Muscle of leg (tissue), 11 donors: ENCODE data around the gene GPR4. TPM values are rescaled to one million over a fixed set of nuclear protein-coding genes. Genes with fewer than 3 reads are reported as not detected.
"Not testable (repeated sequence)": the region's sequence is repeated elsewhere in the genome, so short reads cannot be mapped to it uniquely, and the experiment has no call there.

Experiments used
- DNase-seq: peaks from one replicate; pipeline ENCODE4 v3.0.0; 2013
- H3K27ac ChIP-seq: one replicate; pipeline ENCODE4 v1.5.1; 2013; ENCODE audit warnings: mild to moderate bottlenecking, low read length, control low read depth
- H3K27me3 ChIP-seq: one replicate; pipeline ENCODE4 v1.6.1; 2013; ENCODE audit warnings: low read length; ENCODE audit not compliant: control insufficient read depth, insufficient read depth
- H3K36me3 ChIP-seq: one replicate; pipeline ENCODE4 v1.6.1; 2013; ENCODE audit warnings: low read length; ENCODE audit not compliant: control insufficient read depth, insufficient read depth
- H3K4me1 ChIP-seq: one replicate; pipeline ENCODE4 v1.6.1; 2013; ENCODE audit warnings: low read length; ENCODE audit not compliant: control insufficient read depth, insufficient read depth
- H3K4me3 ChIP-seq: one replicate; pipeline ENCODE4 v1.5.1; 2013; ENCODE audit warnings: low read length, control low read depth
- H3K9me3 ChIP-seq: replicated peaks from 2 replicates; pipeline ENCODE4 v1.6.1; 2013; ENCODE audit warnings: low read depth, low read length; ENCODE audit not compliant: control insufficient read depth
- WGBS: methylation state at CpG from one replicate; pipeline ENCODE4 v1.1.5; 2013; ENCODE audit warnings: missing lambda C conversion rate; ENCODE audit not compliant: insufficient coverage; 5-methylcytosine and 5-hydroxymethylcytosine counted together
- polyA plus RNA-seq, 8 donors: library from polyadenylated mRNA; unstranded; fragments of 120-200 nt; gene quantifications; one replicate each; pipeline versions ENCODE4 v1.2.1 to v1.2.3, GENCODE V29; 2013; ENCODE audit warnings: inconsistent platforms in 1 of 8, low replicate concordance in 1 of 8; ENCODE audit not compliant: insufficient read length in 8 of 8, insufficient read depth in 1 of 8
- total RNA-seq: library from RNA; stranded (reverse); fragments of 120-200 nt; gene quantifications from one replicate; pipeline ENCODE4 v1.2.4, GENCODE V29; 2013

The GPR4 gene
- total and polyA plus RNA-seq, 9 donors = 0.44 to 3.2 (median 2.1) TPM

- H3K36me3 ChIP-seq = peaks cover 33% of the 10 kb centered on the region
- no peaks in the 10 kb centered on the region for H3K4me1 ChIP-seq
- no peak overlapping the region for H3K27ac ChIP-seq
- no peak overlapping the region for H3K4me3 ChIP-seq
- H3K27me3 ChIP-seq = no peaks in the 10 kb centered on the region
- 100% methylated on average over 4 of the region's 6 CpGs for WGBS
- DNase-seq = no peak
- no peaks in the 10 kb centered on the region for H3K9me3 ChIP-seq
These were observed 20.0 kb upstream of the GPR4 start for GRCh38 chr19:45621976-45622503.

- DNase-seq = no peak
These were observed 19.4 kb upstream of the GPR4 start for GRCh38 chr19:45621389-45621788.

DNA sequence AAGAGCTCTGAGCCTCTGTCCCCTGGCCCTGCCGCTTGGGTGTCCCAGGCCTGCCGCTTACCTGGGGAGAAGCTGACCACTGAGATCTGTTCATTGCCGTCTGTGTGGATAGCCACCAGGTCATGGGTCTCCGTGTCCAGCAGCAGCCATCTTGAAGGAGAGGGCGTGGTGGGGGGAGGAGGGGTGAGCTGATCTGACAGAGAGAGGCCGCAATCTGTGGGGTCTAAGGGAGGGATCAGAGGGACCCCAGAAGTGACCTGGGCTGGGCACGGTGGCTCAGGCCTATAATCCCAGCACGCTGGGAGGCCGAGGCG lies 14.6 kb upstream of the GPR4 start:
- Histone ChIP-seq H3K4me1 (peaks cover 7% of the 10 kb centered on the region), H3K36me3 (peaks cover 49% of the 10 kb centered on the region)
- 70% methylated on average over 9 of the region's 10 CpGs for WGBS

More at GRCh38 chr19:45621389-45621788, 19.4 kb upstream of the GPR4 start:
- Histone ChIP-seq H3K4me3 (no peak overlapping the region), H3K4me1 (peaks cover under 1% of the 10 kb centered on the region), H3K9me3 (no peaks in the 10 kb centered on the region), H3K27ac (no peak overlapping the region), H3K27me3 (no peaks in the 10 kb centered on the region), H3K36me3 (peaks cover 33% of the 10 kb centered on the region)
- 90% methylated on average over 15 of the region's 17 CpGs for WGBS

DNA sequence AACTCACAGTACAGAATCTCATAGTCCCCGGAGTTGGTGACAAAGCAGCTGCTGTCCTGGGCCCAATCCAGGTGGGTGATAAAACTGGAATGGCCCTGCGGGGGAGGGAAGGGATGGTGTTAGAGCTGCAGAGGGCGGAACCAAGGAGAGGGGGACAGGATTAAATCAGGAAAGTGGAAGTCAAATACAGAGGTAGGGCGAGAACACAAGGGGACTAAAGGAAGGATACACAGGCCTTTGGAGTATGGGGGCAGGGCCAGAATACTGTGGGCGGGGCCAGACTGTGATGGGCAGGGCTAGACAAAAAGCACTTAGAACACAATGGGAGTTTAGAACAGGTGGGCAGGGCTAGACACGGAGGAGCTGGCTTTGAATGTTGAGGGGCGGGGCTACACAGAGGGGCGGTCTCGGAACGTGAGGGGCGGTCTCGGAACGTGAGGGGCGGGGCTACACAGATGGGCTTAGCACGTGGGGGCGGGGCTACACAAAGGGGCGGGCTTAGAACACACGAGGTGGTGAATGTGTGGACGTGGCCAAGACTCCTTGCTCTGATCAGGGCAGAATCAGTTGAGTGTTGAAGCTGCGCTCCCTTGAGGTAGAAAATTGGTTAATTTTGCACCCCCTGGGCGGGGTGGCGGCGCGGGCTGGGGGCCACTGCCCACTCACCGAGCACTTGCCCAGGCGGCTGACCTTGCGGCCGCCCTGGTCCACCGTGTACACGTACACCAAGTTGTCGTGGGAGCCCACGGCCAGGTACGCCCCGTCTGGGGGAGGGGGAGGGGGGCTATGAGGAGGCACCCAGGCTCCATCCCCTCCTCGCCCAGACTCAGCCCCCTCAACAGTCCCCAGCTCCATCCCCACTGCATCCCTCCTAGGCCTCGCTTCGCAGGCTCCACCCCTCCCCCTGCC lies 14.0 kb upstream of the GPR4 start:
- WGBS = 20% methylated on average over 26 of the region's 37 CpGs
- H3K27me3 ChIP-seq = no peaks in the 10 kb centered on the region
- H3K27ac ChIP-seq = peak overlapping the region; percentile 85
- H3K36me3 ChIP-seq = peaks cover 44% of the 10 kb centered on the region
- H3K4me1 ChIP-seq = peaks cover 7% of the 10 kb centered on the region
- peak overlapping the region; percentile 36 for H3K4me3 ChIP-seq
- peak; percentile 89 for DNase-seq
- H3K9me3 ChIP-seq = no peaks in the 10 kb centered on the region

More for the DNA sequence above, 14.6 kb upstream of the GPR4 start:
- no peaks in the 10 kb centered on the region for H3K9me3 ChIP-seq
- H3K27me3 ChIP-seq = no peaks in the 10 kb centered on the region
- H3K27ac ChIP-seq = peak overlapping the region; percentile 79
- no peak for DNase-seq
- peak overlapping the region; percentile 36 for H3K4me3 ChIP-seq

DNA sequence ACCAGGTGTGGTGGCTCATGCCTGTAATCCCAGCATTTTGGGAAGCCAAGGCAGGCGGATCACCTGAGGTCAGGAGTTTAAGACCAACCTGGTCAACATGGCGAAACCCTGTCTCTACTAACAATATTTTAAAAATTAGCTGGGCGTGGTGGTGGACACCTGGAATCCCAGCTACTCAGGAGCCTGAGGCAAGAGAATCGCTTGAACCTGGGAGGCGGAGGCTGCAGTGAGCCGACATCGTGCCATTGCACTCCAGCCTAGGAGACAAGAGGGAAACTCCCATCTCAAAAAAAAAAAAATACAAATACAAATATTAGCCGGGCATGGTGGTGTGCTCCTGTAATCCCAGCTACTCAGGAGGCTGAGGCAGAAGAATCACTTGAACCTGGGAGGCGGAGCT lies 13.0 kb upstream of the GPR4 start:
- not testable (repeated sequence) for H3K27me3 ChIP-seq, H3K27ac ChIP-seq, H3K4me1 ChIP-seq, H3K4me3 ChIP-seq, DNase-seq, H3K9me3 ChIP-seq
- 82% methylated on average over 3 of the region's 9 CpGs for WGBS
- peaks cover 39% of the 10 kb centered on the region for H3K36me3 ChIP-seq

DNA sequence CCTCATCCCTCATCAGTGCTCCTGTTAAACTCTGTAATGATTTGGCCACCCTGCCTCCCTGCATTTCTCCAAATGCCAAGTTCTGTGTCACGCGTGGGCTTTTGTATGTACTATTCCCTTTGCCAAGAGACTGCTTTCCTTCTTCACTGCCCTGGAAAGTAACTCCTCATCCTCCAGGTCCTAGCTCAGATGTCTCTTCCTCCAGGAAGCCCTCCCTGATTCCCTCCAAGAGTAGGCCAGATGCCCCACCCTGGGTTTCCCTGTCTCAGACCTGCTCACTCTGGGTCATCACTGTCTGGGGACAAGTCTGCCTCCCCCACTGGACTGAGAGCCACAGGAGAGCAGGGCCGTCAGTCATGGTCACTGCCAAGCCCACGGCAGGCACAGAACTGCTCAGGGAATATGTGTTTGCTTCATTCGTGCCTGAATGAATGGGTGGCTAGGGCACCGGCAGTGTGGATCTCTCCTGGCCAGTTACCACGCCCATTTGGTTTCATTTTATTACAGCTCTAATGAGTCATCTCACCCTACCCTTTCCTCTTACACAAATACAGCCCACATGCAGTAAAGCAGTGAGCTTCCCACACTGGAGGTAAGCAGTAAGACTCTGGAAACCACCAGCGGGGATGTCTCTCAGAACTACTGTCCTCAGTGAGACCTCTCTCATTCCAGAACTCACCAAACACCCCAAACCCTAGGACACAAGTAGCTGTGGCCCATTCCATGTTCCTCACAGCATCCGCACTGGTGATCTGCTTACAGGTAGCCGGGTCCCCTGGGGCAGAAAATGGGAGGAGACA lies 12.1 kb upstream of the GPR4 start:
- H3K27ac ChIP-seq = no peak overlapping the region
- DNase-seq = no peak
- H3K4me3 ChIP-seq = no peak overlapping the region
- no peaks in the 10 kb centered on the region for H3K9me3 ChIP-seq
- peaks cover 7% of the 10 kb centered on the region for H3K4me1 ChIP-seq
- H3K27me3 ChIP-seq = no peaks in the 10 kb centered on the region
- peaks cover 41% of the 10 kb centered on the region for H3K36me3 ChIP-seq
- 71% methylated on average over 5 of the region's 10 CpGs for WGBS

DNA sequence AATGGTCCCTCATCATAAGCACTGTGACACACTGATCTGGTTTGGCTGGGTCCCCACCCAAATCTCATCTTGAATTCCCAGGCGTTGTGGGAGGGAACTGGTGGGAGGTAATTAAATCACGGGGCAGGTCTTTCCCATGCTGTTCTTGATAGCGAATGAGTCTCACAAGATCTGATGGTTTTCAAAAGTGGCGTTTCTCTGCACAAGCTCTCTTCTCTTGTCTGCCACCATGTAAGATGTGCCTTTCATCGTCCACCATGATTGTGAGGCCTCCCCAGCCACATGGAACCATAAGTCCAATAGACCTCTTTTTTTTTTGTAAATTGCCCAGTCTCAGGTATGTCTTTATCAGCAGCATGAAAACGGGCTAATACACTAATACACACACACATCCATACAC lies 6.9 kb upstream of the GPR4 start:
- WGBS = 87% methylated on average over 4 of the region's 6 CpGs
- Histone ChIP-seq H3K4me3 (no peak overlapping the region), H3K36me3 (peaks cover 29% of the 10 kb centered on the region), H3K27me3 (peaks cover 5% of the 10 kb centered on the region), H3K9me3 (no peaks in the 10 kb centered on the region), H3K27ac (no peak overlapping the region), H3K4me1 (peaks cover 10% of the 10 kb centered on the region)
- no peak for DNase-seq

DNA sequence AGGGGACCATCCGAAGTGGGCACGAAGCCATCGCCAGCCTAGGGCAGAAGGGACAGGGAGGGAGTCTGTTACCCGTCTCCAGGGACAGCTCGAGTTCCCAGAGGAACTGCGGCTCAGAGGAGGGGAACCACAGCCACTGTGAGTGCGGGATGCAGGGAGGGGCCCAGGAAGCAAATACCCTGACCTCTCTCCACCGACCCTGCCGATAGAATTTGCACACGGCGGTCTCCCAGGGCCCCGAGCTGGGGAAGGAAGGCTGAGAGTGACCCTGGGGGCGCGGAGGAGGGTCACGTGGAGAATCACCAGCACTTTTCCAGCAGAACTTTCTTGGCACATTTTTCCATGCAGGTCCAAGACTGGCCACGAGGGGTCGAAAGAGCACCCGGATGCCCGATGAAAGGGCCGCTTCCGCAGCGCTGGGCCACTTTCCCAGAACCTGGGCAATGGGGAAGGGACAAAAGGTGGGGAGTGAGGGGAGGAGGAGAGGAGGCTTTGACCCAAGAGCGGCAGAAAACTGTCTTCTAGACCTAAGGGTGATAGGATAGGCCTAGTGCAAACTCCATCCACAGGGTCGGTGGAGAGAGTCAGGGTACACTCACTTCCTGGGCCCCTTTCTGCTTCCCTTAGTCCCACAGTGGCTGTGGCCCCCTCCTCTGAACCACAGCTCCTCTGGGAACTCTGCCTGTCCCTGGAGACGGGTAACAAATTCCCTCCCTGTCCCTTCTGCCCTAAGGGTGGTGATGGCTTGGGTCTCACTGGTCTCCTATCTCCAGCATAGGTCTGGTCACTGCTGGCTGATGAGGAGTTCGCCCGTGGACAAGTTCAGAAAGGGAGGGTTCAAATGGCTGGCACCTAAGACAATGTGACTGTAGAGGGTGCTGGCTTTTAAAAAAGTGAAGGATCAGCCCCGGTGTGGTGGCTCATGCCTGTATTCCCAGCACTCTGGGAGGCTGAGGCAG lies 5.3 kb upstream of the GPR4 start:
- Histone ChIP-seq H3K4me3 (peak overlapping the region; percentile 21), H3K9me3 (no peaks in the 10 kb centered on the region), H3K27me3 (peaks cover 18% of the 10 kb centered on the region), H3K4me1 (peaks cover 12% of the 10 kb centered on the region), H3K36me3 (peaks cover 13% of the 10 kb centered on the region), H3K27ac (peak overlapping the region; percentile 59)
- 13% methylated on average over 22 of the region's 28 CpGs for WGBS
- DNase-seq = peak; percentile 81

- Histone ChIP-seq H3K4me1 (peaks cover 34% of the 10 kb centered on the region), H3K36me3 (no peaks in the 10 kb centered on the region), H3K27me3 (peaks cover 77% of the 10 kb centered on the region), H3K27ac (peak overlapping the region; percentile 13), H3K4me3 (peak overlapping the region; percentile 12), H3K9me3 (no peaks in the 10 kb centered on the region)
- DNase-seq = no peak
- WGBS = no CpG with 5 or more reads among the region's 10 CpGs
These were observed 897 bp downstream of the GPR4 start for GRCh38 chr19:45601115-45601514.
